ENCODE measurements around the gene NAALAD2.

Gene NAALAD2

GRCh38 chr11:90208857-90209256 lies 74.4 kb downstream of the NAALAD2 start:
- no peak overlapping the region for H3K4ac ChIP-seq (ENCODE audit: low read length)
- H4K91ac ChIP-seq (ENCODE audit: low read depth, low read length, poor library complexity) = no peak overlapping the region
- no peak overlapping the region for H3K27ac ChIP-seq (replicated peaks; ENCODE audit: low read length)
- no peaks in the 10 kb centered on the region for H3K79me1 ChIP-seq (ENCODE audit: low read depth, low read length)
- no peak overlapping the region for H3K4me3 ChIP-seq (ENCODE audit: low read length in 2 of 2)
- H3K9ac ChIP-seq (ENCODE audit: low read depth, low read length, poor library complexity) = no peak overlapping the region
- H2BK5ac ChIP-seq (ENCODE audit: low read length) = no peak overlapping the region
- no CpG with 5 or more reads among the region's 2 CpGs for WGBS, 2 donors (ENCODE audit: extremely low coverage in 2 of 2, insufficient read length in 2 of 2, insufficient replicate concordance in 1 of 2)
- no peak overlapping the region for H2AK5ac ChIP-seq (ENCODE audit: low read depth, low read length)
- no peak overlapping the region for H2BK12ac ChIP-seq (ENCODE audit: low read length)
- H4K8ac ChIP-seq (ENCODE audit: low read depth, low read length) = no peak overlapping the region
- H3K27me3 ChIP-seq (ENCODE audit: control insufficient read depth in 3 of 3, insufficient read depth in 3 of 3, low read depth in 1 of 3, low read length in 3 of 3) = no peaks in the 10 kb centered on the region
- no peak overlapping the region for H3K14ac ChIP-seq (ENCODE audit: low read length)
- no peaks in the 10 kb centered on the region for H3K4me1 ChIP-seq (ENCODE audit: control insufficient read depth in 2 of 2, insufficient read depth in 1 of 2, low read depth in 1 of 2, low read length in 2 of 2)
- no peak overlapping the region for H2BK15ac ChIP-seq (ENCODE audit: low read length)
- no peak overlapping the region for H2BK120ac ChIP-seq (ENCODE audit: low read depth, low read length)
- DNase-seq (ENCODE audit: low spot score) = no peak
- no peak overlapping the region for H3K18ac ChIP-seq (ENCODE audit: low read length)
- no peak overlapping the region for H2AFZ ChIP-seq (ENCODE audit: low read length)
- no peaks in the 10 kb centered on the region for H3K9me3 ChIP-seq (replicated peaks in 1 of 2; ENCODE audit: control insufficient read depth in 2 of 2, insufficient read depth in 1 of 2, low read depth in 1 of 2, low read length in 2 of 2)
- H3K4me2 ChIP-seq (ENCODE audit: insufficient read depth, low read length, poor library complexity, severe bottlenecking) = no peak overlapping the region
- no peak overlapping the region for H3K23ac ChIP-seq (ENCODE audit: low read depth, low read length, poor library complexity)
- H3K36me3 ChIP-seq (replicated peaks in 1 of 2; ENCODE audit: control insufficient read depth in 2 of 2, insufficient read depth in 2 of 2, low read length in 2 of 2) = peaks cover 6 to 98% of the 10 kb centered on the region in 2 donors

GRCh38 chr11:90213322-90213721 lies 78.9 kb downstream of the NAALAD2 start:
- H2BK5ac ChIP-seq (ENCODE audit: low read length) = no peak overlapping the region
- H3K36me3 ChIP-seq (replicated peaks in 1 of 2; ENCODE audit: control insufficient read depth in 2 of 2, insufficient read depth in 2 of 2, low read length in 2 of 2) = peaks cover 6 to 90% of the 10 kb centered on the region in 2 donors
- no peak overlapping the region for H3K18ac ChIP-seq (ENCODE audit: low read length)
- H3K23ac ChIP-seq (ENCODE audit: low read depth, low read length, poor library complexity) = no peak overlapping the region
- no peak overlapping the region for H2AK5ac ChIP-seq (ENCODE audit: low read depth, low read length)
- no peak overlapping the region for H3K4me3 ChIP-seq (ENCODE audit: low read length in 2 of 2)
- no peak overlapping the region for H2BK120ac ChIP-seq (ENCODE audit: low read depth, low read length)
- no peak overlapping the region for H2AFZ ChIP-seq (ENCODE audit: low read length)
- no peak overlapping the region for H3K4ac ChIP-seq (ENCODE audit: low read length)
- DNase-seq (ENCODE audit: low spot score) = no peak
- no peak overlapping the region for H4K8ac ChIP-seq (ENCODE audit: low read depth, low read length)
- H2BK15ac ChIP-seq (ENCODE audit: low read length) = no peak overlapping the region
- no peak overlapping the region for H3K4me2 ChIP-seq (ENCODE audit: insufficient read depth, low read length, poor library complexity, severe bottlenecking)
- H3K27me3 ChIP-seq (ENCODE audit: control insufficient read depth in 3 of 3, insufficient read depth in 3 of 3, low read depth in 1 of 3, low read length in 3 of 3) = no peaks in the 10 kb centered on the region
- H3K4me1 ChIP-seq (ENCODE audit: control insufficient read depth in 2 of 2, insufficient read depth in 1 of 2, low read depth in 1 of 2, low read length in 2 of 2) = no peaks in the 10 kb centered on the region
- no peak overlapping the region for H3K14ac ChIP-seq (ENCODE audit: low read length)
- H2BK12ac ChIP-seq (ENCODE audit: low read length) = no peak overlapping the region
- H4K91ac ChIP-seq (ENCODE audit: low read depth, low read length, poor library complexity) = no peak overlapping the region
- no peaks in the 10 kb centered on the region for H3K79me1 ChIP-seq (ENCODE audit: low read depth, low read length)
- no peak overlapping the region for H3K9ac ChIP-seq (ENCODE audit: low read depth, low read length, poor library complexity)
- no peak overlapping the region for H3K27ac ChIP-seq (replicated peaks; ENCODE audit: low read length)
- no peaks in the 10 kb centered on the region for H3K9me3 ChIP-seq (replicated peaks in 1 of 2; ENCODE audit: control insufficient read depth in 2 of 2, insufficient read depth in 1 of 2, low read depth in 1 of 2, low read length in 2 of 2)
- no CpG with 5 or more reads among the region's 3 CpGs for WGBS, 2 donors (ENCODE audit: extremely low coverage in 2 of 2, insufficient read length in 2 of 2, insufficient replicate concordance in 1 of 2)

GRCh38 chr11:90216611-90217010 lies 82.1 kb downstream of the NAALAD2 start:
- Histone ChIP-seq H2BK120ac (ENCODE audit: low read depth, low read length) (no peak overlapping the region), H2AFZ (ENCODE audit: low read length) (no peak overlapping the region), H3K4me1 (ENCODE audit: control insufficient read depth in 2 of 2, insufficient read depth in 1 of 2, low read depth in 1 of 2, low read length in 2 of 2) (peaks cover 0 to 2% of the 10 kb centered on the region in 2 donors), H4K91ac (ENCODE audit: low read depth, low read length, poor library complexity) (no peak overlapping the region), H3K9me3 (replicated peaks in 1 of 2; ENCODE audit: control insufficient read depth in 2 of 2, insufficient read depth in 1 of 2, low read depth in 1 of 2, low read length in 2 of 2) (no peaks in the 10 kb centered on the region), H3K79me1 (ENCODE audit: low read depth, low read length) (no peaks in the 10 kb centered on the region), H2BK15ac (ENCODE audit: low read length) (no peak overlapping the region), H3K4ac (ENCODE audit: low read length) (no peak overlapping the region), H3K4me2 (ENCODE audit: insufficient read depth, low read length, poor library complexity, severe bottlenecking) (no peak overlapping the region), H3K36me3 (replicated peaks in 1 of 2; ENCODE audit: control insufficient read depth in 2 of 2, insufficient read depth in 2 of 2, low read length in 2 of 2) (peaks cover 2 to 57% of the 10 kb centered on the region in 2 donors), H2AK5ac (ENCODE audit: low read depth, low read length) (no peak overlapping the region), H3K4me3 (ENCODE audit: low read length in 2 of 2) (no peak overlapping the region), H3K9ac (ENCODE audit: low read depth, low read length, poor library complexity) (no peak overlapping the region), H3K23ac (ENCODE audit: low read depth, low read length, poor library complexity) (no peak overlapping the region), H3K18ac (ENCODE audit: low read length) (no peak overlapping the region), H2BK12ac (ENCODE audit: low read length) (no peak overlapping the region), H2BK5ac (ENCODE audit: low read length) (no peak overlapping the region), H3K14ac (ENCODE audit: low read length) (no peak overlapping the region), H3K27ac (replicated peaks; ENCODE audit: low read length) (no peak overlapping the region), H3K27me3 (ENCODE audit: control insufficient read depth in 3 of 3, insufficient read depth in 3 of 3, low read depth in 1 of 3, low read length in 3 of 3) (no peaks in the 10 kb centered on the region), H4K8ac (ENCODE audit: low read depth, low read length) (no peak overlapping the region)
- WGBS, 2 donors (ENCODE audit: extremely low coverage in 2 of 2, insufficient read length in 2 of 2, insufficient replicate concordance in 1 of 2) = no CpG with 5 or more reads among the region's 5 CpGs
- no peak for DNase-seq (ENCODE audit: low spot score)

GRCh38 chr11:90218606-90219005 lies 84.1 kb downstream of the NAALAD2 start:
- no peak for DNase-seq (ENCODE audit: low spot score)
- no CpG with 5 or more reads among the region's 2 CpGs for WGBS, 2 donors (ENCODE audit: extremely low coverage in 2 of 2, insufficient read length in 2 of 2, insufficient replicate concordance in 1 of 2)
- no peak overlapping the region for H2AK5ac ChIP-seq (ENCODE audit: low read depth, low read length)
- no peak overlapping the region for H3K4me3 ChIP-seq (ENCODE audit: low read length in 2 of 2)
- no peak overlapping the region for H3K23ac ChIP-seq (ENCODE audit: low read depth, low read length, poor library complexity)
- H3K4me1 ChIP-seq (ENCODE audit: control insufficient read depth in 2 of 2, insufficient read depth in 1 of 2, low read depth in 1 of 2, low read length in 2 of 2) = peaks cover 0 to 2% of the 10 kb centered on the region in 2 donors
- H3K9me3 ChIP-seq (replicated peaks in 1 of 2; ENCODE audit: control insufficient read depth in 2 of 2, insufficient read depth in 1 of 2, low read depth in 1 of 2, low read length in 2 of 2) = no peaks in the 10 kb centered on the region
- H2BK5ac ChIP-seq (ENCODE audit: low read length) = no peak overlapping the region
- H4K91ac ChIP-seq (ENCODE audit: low read depth, low read length, poor library complexity) = no peak overlapping the region
- no peak overlapping the region for H2AFZ ChIP-seq (ENCODE audit: low read length)
- no peak overlapping the region for H2BK120ac ChIP-seq (ENCODE audit: low read depth, low read length)
- no peak overlapping the region for H3K4ac ChIP-seq (ENCODE audit: low read length)
- H3K4me2 ChIP-seq (ENCODE audit: insufficient read depth, low read length, poor library complexity, severe bottlenecking) = no peak overlapping the region
- no peak overlapping the region for H2BK15ac ChIP-seq (ENCODE audit: low read length)
- H3K36me3 ChIP-seq (replicated peaks in 1 of 2; ENCODE audit: control insufficient read depth in 2 of 2, insufficient read depth in 2 of 2, low read length in 2 of 2) = peaks cover 0 to 37% of the 10 kb centered on the region in 2 donors
- H3K18ac ChIP-seq (ENCODE audit: low read length) = no peak overlapping the region
- H4K8ac ChIP-seq (ENCODE audit: low read depth, low read length) = no peak overlapping the region
- no peaks in the 10 kb centered on the region for H3K27me3 ChIP-seq (ENCODE audit: control insufficient read depth in 3 of 3, insufficient read depth in 3 of 3, low read depth in 1 of 3, low read length in 3 of 3)
- H3K9ac ChIP-seq (ENCODE audit: low read depth, low read length, poor library complexity) = no peak overlapping the region
- H3K14ac ChIP-seq (ENCODE audit: low read length) = no peak overlapping the region
- no peak overlapping the region for H2BK12ac ChIP-seq (ENCODE audit: low read length)
- H3K79me1 ChIP-seq (ENCODE audit: low read depth, low read length) = no peaks in the 10 kb centered on the region
- no peak overlapping the region for H3K27ac ChIP-seq (replicated peaks; ENCODE audit: low read length)
